BE2C (cell line): ENCODE results near the gene GRHPR.
A peak's percentile ranks its signal among the peaks of the same experiment; 100 is the strongest.

Source experiments
- DNase-seq: peaks from one replicate; pipeline ENCODE4 v3.0.0-alpha.2; 2020
- H3K27me3 ChIP-seq: fragments of 250-450 bp; sonication (Bioruptor Pico); 2 replicates; pipeline ENCODE4 v1.5.1; 2020; ENCODE audit warnings: mild to moderate bottlenecking
- H3K36me3 ChIP-seq: fragments of 250-450 bp; sonication (Bioruptor Pico); 2 replicates; pipeline ENCODE4 v1.5.1; 2020; ENCODE audit warnings: mild to moderate bottlenecking
- H3K4me1 ChIP-seq: fragments of 250-450 bp; sonication (Bioruptor Pico); 2 replicates; pipeline ENCODE4 v1.5.1; 2020
- H3K4me3 ChIP-seq: 2 replicates; pipeline ENCODE4 v1.5.1; 2011; ENCODE audit warnings: low read depth, low read length
- H3K9me3 ChIP-seq: fragments of 250-450 bp; sonication (Bioruptor Pico); 2 replicates; pipeline ENCODE4 v1.5.1; 2020
- CTCF ChIP-seq: IDR thresholded peaks from 2 replicates; pipeline ENCODE4 v1.5.1; 2012; ENCODE audit warnings: mild to moderate bottlenecking, low read depth, low read length

Gene GRHPR

DNA sequence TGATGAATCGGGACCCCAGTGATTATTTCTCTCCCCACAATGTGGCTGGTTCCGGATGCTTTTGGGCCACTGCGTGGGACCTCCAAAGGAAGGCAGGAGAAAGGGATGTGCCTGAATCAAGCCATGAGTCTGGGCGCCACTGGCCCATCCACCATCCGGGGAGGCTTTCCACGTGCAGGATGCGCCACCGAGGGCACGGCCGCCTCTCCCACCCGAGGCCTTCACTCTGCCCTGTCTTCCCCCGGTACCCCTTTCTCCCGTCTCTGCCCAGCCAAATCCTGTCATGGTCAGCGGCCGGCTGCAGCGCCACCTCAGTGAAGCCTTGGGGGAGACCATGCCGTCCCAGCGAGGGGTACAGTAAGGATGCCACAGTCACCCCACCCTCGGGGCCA is 43.9 kb upstream of the GRHPR start:
- H3K36me3 ChIP-seq: no peaks in the 10 kb centered on the region
- TF ChIP-seq CTCF: no peak
- no peak overlapping the region for H3K4me3 ChIP-seq
- no peak for DNase-seq
- no peaks in the 10 kb centered on the region for H3K9me3 ChIP-seq
- no peaks in the 10 kb centered on the region for H3K4me1 ChIP-seq
- no peaks in the 10 kb centered on the region for H3K27me3 ChIP-seq

GRCh38 chr9:37379835-37380234 is 42.7 kb upstream of the GRHPR start:
- Histone ChIP-seq H3K36me3 (no peaks in the 10 kb centered on the region), H3K4me1 (no peaks in the 10 kb centered on the region), H3K4me3 (no peak overlapping the region), H3K27me3 (no peaks in the 10 kb centered on the region), H3K9me3 (no peaks in the 10 kb centered on the region)
- TF ChIP-seq CTCF: no peak
- no peak for DNase-seq

DNA sequence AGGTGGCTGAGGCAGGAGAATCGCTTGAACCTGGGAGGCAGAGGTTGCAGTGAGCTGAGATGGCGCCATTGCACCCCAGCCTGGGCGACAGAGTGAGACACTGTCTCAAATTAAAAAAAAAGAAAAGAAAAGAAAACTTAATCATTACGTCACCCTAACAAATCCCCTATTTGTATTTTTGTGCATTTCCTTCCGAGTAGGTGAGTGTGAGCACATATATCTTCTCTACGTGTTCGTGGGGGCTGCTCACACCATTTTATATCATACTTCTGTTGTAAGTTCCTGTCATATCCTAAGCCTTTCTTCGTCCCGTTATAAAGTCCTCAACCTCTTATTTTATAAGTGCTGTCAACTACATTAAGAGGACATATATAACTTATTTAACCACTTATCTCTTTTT is 41.9 kb upstream of the GRHPR start:
- TF ChIP-seq CTCF: no peak

GRCh38 chr9:37381094-37381741 is 41.3 kb upstream of the GRHPR start:
- no peak for TF ChIP-seq CTCF
- Histone ChIP-seq H3K4me3 (no peak overlapping the region), H3K9me3 (no peaks in the 10 kb centered on the region), H3K4me1 (no peaks in the 10 kb centered on the region), H3K36me3 (no peaks in the 10 kb centered on the region), H3K27me3 (no peaks in the 10 kb centered on the region)
- DNase-seq: peak; percentile 40

More for the DNA sequence above, 41.9 kb upstream of the GRHPR start:
- Histone ChIP-seq H3K4me3 (no peak overlapping the region), H3K27me3 (no peaks in the 10 kb centered on the region), H3K4me1 (no peaks in the 10 kb centered on the region), H3K36me3 (no peaks in the 10 kb centered on the region), H3K9me3 (no peaks in the 10 kb centered on the region)
- DNase-seq: no peak

DNA sequence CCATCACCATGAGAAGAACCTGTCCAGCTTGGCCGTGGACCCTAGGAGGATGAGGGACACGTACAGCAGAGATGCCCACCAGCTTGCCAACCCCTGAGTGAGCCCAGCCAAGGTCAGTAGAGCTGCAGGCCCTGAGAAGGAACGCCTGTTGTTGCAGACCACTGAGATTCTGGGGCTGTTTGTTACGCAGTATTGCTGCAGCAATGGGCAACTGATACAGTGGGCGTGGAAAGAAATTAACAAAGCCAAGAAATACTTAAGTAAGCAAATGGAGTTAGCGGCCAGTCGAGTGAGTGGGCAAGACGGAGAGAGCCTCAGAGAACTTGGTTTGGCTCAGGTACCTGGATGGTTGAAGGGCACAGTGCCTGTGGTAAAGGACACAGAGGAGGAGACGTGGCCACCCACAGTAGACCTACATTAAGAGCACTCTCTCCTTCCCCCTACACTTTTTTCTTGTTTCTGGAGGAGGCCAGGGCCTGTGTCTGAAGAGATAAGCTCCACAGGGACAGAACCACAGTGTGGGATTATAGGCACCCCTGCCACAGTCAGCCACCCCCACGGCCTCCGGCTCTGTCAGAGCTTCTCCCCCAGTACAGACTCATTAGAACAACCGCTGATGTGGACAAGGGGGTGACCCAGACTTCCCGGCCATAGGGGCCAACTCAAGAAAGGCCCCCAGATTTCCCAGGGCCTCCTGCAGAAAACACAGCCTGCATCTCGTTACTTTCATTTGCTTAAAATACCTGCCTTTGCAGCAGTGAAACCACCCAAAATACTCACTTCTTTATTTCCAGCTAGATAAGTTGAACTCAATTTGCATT is 40.1 kb upstream of the GRHPR start:
- H3K9me3 ChIP-seq: no peaks in the 10 kb centered on the region
- no peak for DNase-seq
- no peaks in the 10 kb centered on the region for H3K36me3 ChIP-seq
- no peak for TF ChIP-seq CTCF
- no peak overlapping the region for H3K4me3 ChIP-seq
- no peaks in the 10 kb centered on the region for H3K27me3 ChIP-seq
- H3K4me1 ChIP-seq: no peaks in the 10 kb centered on the region

- H3K36me3 ChIP-seq: no peaks in the 10 kb centered on the region
Measured at GRCh38 chr9:37382982-37383357, 39.5 kb upstream of the GRHPR start.

More at GRCh38 chr9:37382982-37383357, 39.5 kb upstream of the GRHPR start:
- no peak for DNase-seq
- no peak for TF ChIP-seq CTCF
- Histone ChIP-seq H3K27me3 (no peaks in the 10 kb centered on the region), H3K4me1 (no peaks in the 10 kb centered on the region), H3K4me3 (no peak overlapping the region), H3K9me3 (no peaks in the 10 kb centered on the region)
